ENCODE measurements around the gene EXTL1. TPM values are rescaled to one million over a fixed set of nuclear protein-coding genes. Genes with fewer than 3 reads are reported as not detected.

EXTL1 gene
- total and polyA plus RNA-seq, 10 of the 15 experiments (the other 5 are each of a cell fraction or from before 2014, with no cell fraction given) = not detected

DNA sequence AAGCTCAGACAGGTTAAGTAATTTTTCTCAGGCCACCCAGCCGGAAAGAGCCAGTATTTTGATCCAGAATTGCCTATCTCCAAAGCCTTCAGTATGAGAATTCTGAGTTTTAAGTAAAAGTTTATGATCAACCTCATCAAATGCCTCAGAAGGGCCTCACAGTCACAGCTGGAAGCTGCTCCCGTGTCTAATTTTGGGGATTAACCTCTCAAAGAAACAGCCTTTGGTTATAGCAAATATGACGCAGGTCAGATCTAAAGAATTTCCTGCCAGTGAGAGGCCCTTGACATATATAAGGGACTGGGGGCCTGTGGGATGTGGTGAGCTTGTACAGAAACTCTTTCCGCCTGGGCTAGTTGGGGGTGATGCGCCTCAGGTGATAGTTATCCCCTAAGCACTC, 2.3 kb downstream of the EXTL1 start:
- no peaks in the 10 kb centered on the region for H4K20me1 ChIP-seq (ENCODE audit: control insufficient read depth, insufficient read depth)
- no TSS peak for BruUV-seq (replicated peaks)
- H3K4me2 ChIP-seq (ENCODE audit: control insufficient read depth, insufficient read depth) = no peak overlapping the region
- ChIA-PET RAD21 (ENCODE audit: unreplicated experiment) (no interaction called here), CTCF (no interaction called here), SMC1A (ENCODE audit: uncharacterized antibody, unreplicated experiment) (no interaction called here), POLR2A (no interaction called here)
- H3K9ac ChIP-seq (ENCODE audit: control insufficient read depth, insufficient read depth, low read length) = no peak overlapping the region
- H3K36me3 ChIP-seq (ENCODE audit: control insufficient read depth in 2 of 2, insufficient read depth in 2 of 2, low read length in 1 of 2) = no peaks in the 10 kb centered on the region
- H3K27ac ChIP-seq (ENCODE audit: control insufficient read depth, insufficient read depth) = no peak overlapping the region
- H3K4me3 ChIP-seq = no peak overlapping the region
- H2AFZ ChIP-seq (ENCODE audit: control insufficient read depth, low read depth, low read length) = no peak overlapping the region
- H3K79me2 ChIP-seq (ENCODE audit: control insufficient read depth, insufficient read depth, low read length) = no peaks in the 10 kb centered on the region
- 35% methylated on average over 5 of the region's 5 CpGs for WGBS (ENCODE audit: insufficient coverage, insufficient replicate concordance, low lambda C conversion rate, missing lambda C conversion rate)
- no peaks in the 10 kb centered on the region for H3K9me3 ChIP-seq (replicated peaks; ENCODE audit: control insufficient read depth, insufficient read depth, low read length)
- in situ Hi-C loops (cut with MboI) (no loop called here), intact Hi-C loops (cut with micrococcal nuclease; ENCODE audit: unreplicated experiment) (no loop called here)
- no peaks in the 10 kb centered on the region; a peak in 3 of 4 replicates for H3K27me3 ChIP-seq (replicated peaks in 1 of 2; ENCODE audit: control insufficient read depth in 2 of 2, insufficient read depth in 2 of 2, low read length in 1 of 2)
- TF ChIP-seq YY1 (IDR thresholded peaks at IDR 0.05; ENCODE audit: low read depth, low read length) (no peak), CHD2 (IDR thresholded peaks at IDR 0.05; ENCODE audit: borderline replicate concordance, low read depth, low read length) (no peak), CREM (IDR thresholded peaks at IDR 0.05; ENCODE audit: low read depth) (no peak), HDAC6 (IDR thresholded peaks at IDR 0.05; ENCODE audit: unreplicated experiment) (no peak)
- ATAC-seq (no peak), DNase-seq (ENCODE audit: low read depth, low spot score) (no peak), FAIRE-seq (no peak)
- H3K4me1 ChIP-seq (ENCODE audit: control insufficient read depth, insufficient read depth, low read length) = peaks cover 4% of the 10 kb centered on the region; the same call in 1 of the 2 replicates

- no peaks in the 10 kb centered on the region for H3K36me3 ChIP-seq (ENCODE audit: control insufficient read depth in 2 of 2, insufficient read depth in 2 of 2, low read length in 1 of 2)
- ChIA-PET CTCF (no interaction called here), SMC1A (ENCODE audit: uncharacterized antibody, unreplicated experiment) (no interaction called here), POLR2A (no interaction called here), RAD21 (ENCODE audit: unreplicated experiment) (no interaction called here)
- H3K4me1 ChIP-seq (ENCODE audit: control insufficient read depth, insufficient read depth, low read length) = no peaks in the 10 kb centered on the region
- no peaks in the 10 kb centered on the region for H3K79me2 ChIP-seq (ENCODE audit: control insufficient read depth, insufficient read depth, low read length)
- no peak for ATAC-seq
- H2AFZ ChIP-seq (ENCODE audit: control insufficient read depth, low read depth, low read length) = no peak overlapping the region
- intact Hi-C loops (cut with micrococcal nuclease; ENCODE audit: unreplicated experiment) = no loop called here
- 35% methylated on average over 5 of the region's 5 CpGs for WGBS (ENCODE audit: insufficient coverage, insufficient replicate concordance, low lambda C conversion rate, missing lambda C conversion rate)
- H3K27ac ChIP-seq (ENCODE audit: control insufficient read depth, insufficient read depth) = no peak overlapping the region
- H3K4me3 ChIP-seq = no peak overlapping the region
- H3K9ac ChIP-seq (ENCODE audit: control insufficient read depth, insufficient read depth, low read length) = no peak overlapping the region
- no peak for TF ChIP-seq TCF7 (IDR thresholded peaks at IDR 0.05; ENCODE audit: borderline replicate concordance)
- TF ChIP-seq IRF5 (IDR thresholded peaks at IDR 0.05; ENCODE audit: borderline replicate concordance) = no peak
- TF ChIP-seq TARDBP (IDR thresholded peaks at IDR 0.05; ENCODE audit: borderline replicate concordance) = no peak
- no peak for TF ChIP-seq RAD21 (IDR thresholded peaks at IDR 0.05; ENCODE audit: insufficient read depth, low read depth, low read length)
- TF ChIP-seq SREBF1 (IDR thresholded peaks at IDR 0.05; ENCODE audit: low read length) = no peak
- no peak for TF ChIP-seq ZSCAN29 (IDR thresholded peaks at IDR 0.05)
- no peak for TF ChIP-seq FOS (IDR thresholded peaks at IDR 0.05; ENCODE audit: borderline replicate concordance, extremely low read depth, insufficient read length)
- TF ChIP-seq GABPA (IDR thresholded peaks at IDR 0.05; ENCODE audit: low read depth) = no peak
- no peak for TF ChIP-seq MXI1 (IDR thresholded peaks at IDR 0.05; ENCODE audit: low read depth, low read length)
- TF ChIP-seq E2F8 (IDR thresholded peaks at IDR 0.05; ENCODE audit: low read depth, partially characterized antibody) = no peak
- no TSS peak for BruUV-seq (replicated peaks)
- no peaks in the 10 kb centered on the region for H4K20me1 ChIP-seq (ENCODE audit: control insufficient read depth, insufficient read depth)
- H3K27me3 ChIP-seq (replicated peaks in 1 of 2; ENCODE audit: control insufficient read depth in 2 of 2, insufficient read depth in 2 of 2, low read length in 1 of 2) = no peaks in the 10 kb centered on the region; a peak in 3 of 4 replicates
- no peaks in the 10 kb centered on the region for H3K9me3 ChIP-seq (replicated peaks; ENCODE audit: control insufficient read depth, insufficient read depth, low read length)
- DNase-seq (ENCODE audit: low read depth, low spot score) = no peak
- FAIRE-seq = no peak
- in situ Hi-C loops (cut with MboI) = no loop called here
- H3K4me2 ChIP-seq (ENCODE audit: control insufficient read depth, insufficient read depth) = no peak overlapping the region
Observed at GRCh38 chr1:26025060-26025459, 3.5 kb downstream of the EXTL1 start.

All from GM12878 (cell line).